IMR-90 (cell line): Measurements from ENCODE around the gene BUB1. TPM values are rescaled to one million over a fixed set of nuclear protein-coding genes. Genes with fewer than 3 reads are reported as not detected.
"Not testable (repeated sequence)": the region's sequence is repeated elsewhere in the genome, so short reads cannot be mapped to it uniquely, and the experiment has no call there.

Experiments used
- ATAC-seq: fragments of 200-7000 bp; cut with Tn5 transposase; 2 replicates; pipeline ENCODE4 v1.9.1; 2020; ENCODE audit warnings: low read depth, mild to moderate bottlenecking, moderate library complexity
- BruUV-seq: library from RNA; stranded (reverse); fragments of 400-500 nt; replicated peaks from 2 replicates; lab custom pipeline; 2021; lab: Mats Ljungman, UMichigan
- CTCF ChIA-PET: fragments of 300-600 bp; formaldehyde crosslinking; extraction: SDS; loops from one replicate; lab custom pipeline; 2021; ENCODE audit warnings: antibody characterized with exemption; lab: Yijun Ruan, JAX
- POLR2A ChIA-PET: fragments of 300-600 bp; sonication (Branson Sonifier 250); formaldehyde crosslinking; loops from one replicate; lab custom pipeline; 2022; ENCODE audit warnings: antibody characterized with exemption; ENCODE audit not compliant: unreplicated experiment; lab: Charles Lee
- DNase-seq: peaks from one replicate; pipeline ENCODE4 v3.0.0; 2013
- H2AFZ ChIP-seq: replicated peaks from 2 replicates; pipeline ENCODE3; 2013; ENCODE audit warnings: low read length, mild to moderate bottlenecking; ENCODE audit not compliant: poor library complexity
- H2AK5ac ChIP-seq: 2 replicates; pipeline ENCODE4 v1.6.1; 2013; ENCODE audit warnings: low read depth, low read length, inconsistent platforms
- H2AK9ac ChIP-seq: replicated peaks from 2 replicates; pipeline ENCODE3; 2013; ENCODE audit warnings: mild to moderate bottlenecking, low read depth, low read length, moderate library complexity; ENCODE audit not compliant: poor library complexity
- H2BK120ac ChIP-seq: 2 replicates; pipeline ENCODE4 v1.6.1; 2013; ENCODE audit warnings: low read depth, low read length, inconsistent platforms
- H2BK15ac ChIP-seq: 3 replicates; pipeline ENCODE4 v1.6.1; 2013; ENCODE audit warnings: low read depth, low read length, inconsistent platforms
- H2BK20ac ChIP-seq: 2 replicates; pipeline ENCODE4 v1.6.1; 2013; ENCODE audit warnings: low read depth, mild to moderate bottlenecking, inconsistent platforms, low read length, moderate library complexity
- H2BK5ac ChIP-seq: 2 replicates; pipeline ENCODE4 v1.6.1; 2013; ENCODE audit warnings: mild to moderate bottlenecking, low read depth, low read length, inconsistent platforms; ENCODE audit not compliant: poor library complexity, severe bottlenecking
- H3K14ac ChIP-seq: replicated peaks from 2 replicates; pipeline ENCODE4 v1.6.1; 2013; ENCODE audit warnings: low read depth, low read length, inconsistent platforms
- H3K18ac ChIP-seq: 2 replicates; pipeline ENCODE4 v1.6.1; 2013; ENCODE audit warnings: low read depth, low read length, control low read depth
- H3K23ac ChIP-seq: 2 replicates; pipeline ENCODE4 v1.6.1; 2013; ENCODE audit warnings: low read depth, low read length, inconsistent platforms
- H3K27ac ChIP-seq: 2 replicates; pipeline ENCODE4 v1.5.1; 2013; ENCODE audit warnings: mild to moderate bottlenecking, control low read depth, low read length; ENCODE audit not compliant: insufficient read depth
- H3K27me3 ChIP-seq: 2 replicates; pipeline ENCODE4 v1.6.1; 2013; ENCODE audit warnings: low read length; ENCODE audit not compliant: control insufficient read depth, insufficient read depth
- H3K36me3 ChIP-seq: 2 replicates; pipeline ENCODE4 v1.6.1; 2013; ENCODE audit warnings: low read length, mixed read lengths; ENCODE audit not compliant: control insufficient read depth, insufficient read depth
- H3K4ac ChIP-seq: 2 replicates; pipeline ENCODE4 v1.6.1; 2013; ENCODE audit warnings: low read depth, low read length, inconsistent platforms
- H3K4me1 ChIP-seq: 2 replicates; pipeline ENCODE4 v1.6.1; 2013; ENCODE audit warnings: low read length, mixed read lengths; ENCODE audit not compliant: control insufficient read depth, insufficient read depth
- H3K4me2 ChIP-seq: 2 replicates; pipeline ENCODE4 v1.6.1; 2013; ENCODE audit warnings: low read depth, mild to moderate bottlenecking, control low read depth, low read length, moderate library complexity
- H3K4me3 ChIP-seq: 2 replicates; pipeline ENCODE4 v1.5.1; 2013; ENCODE audit warnings: low read depth, mild to moderate bottlenecking, control low read depth, low read length, moderate library complexity; ENCODE audit not compliant: insufficient read depth
- H3K56ac ChIP-seq: 2 replicates; pipeline ENCODE4 v1.6.1; 2013; ENCODE audit warnings: low read length, inconsistent platforms; ENCODE audit not compliant: insufficient read depth; ENCODE audit errors: extremely low read depth
- H3K79me1 ChIP-seq, 2 experiments: 2 replicates each; pipeline ENCODE4 v1.6.1; 2013; ENCODE audit warnings: low read length in 2 of 2, inconsistent platforms in 1 of 2, low read depth in 1 of 2
- H3K9ac ChIP-seq: 2 replicates; pipeline ENCODE4 v1.6.1; 2013; ENCODE audit warnings: low read depth, low read length, control low read depth
- H3K9me1 ChIP-seq: 2 replicates; pipeline ENCODE4 v1.6.1; 2013; ENCODE audit warnings: low read length, inconsistent platforms; ENCODE audit not compliant: insufficient read depth
- H3K9me3 ChIP-seq: 2 replicates; pipeline ENCODE4 v1.6.1; 2013; ENCODE audit warnings: low read length; ENCODE audit not compliant: control insufficient read depth, insufficient read depth
- H4K20me1 ChIP-seq: 2 replicates; pipeline ENCODE4 v1.6.1; 2013; ENCODE audit warnings: low read length, inconsistent platforms; ENCODE audit not compliant: insufficient read depth
- H4K5ac ChIP-seq: 2 replicates; pipeline ENCODE4 v1.6.1; 2013; ENCODE audit warnings: mild to moderate bottlenecking, low read depth, low read length, control low read depth
- H4K8ac ChIP-seq, 2 experiments: 2 replicates each; pipeline ENCODE4 v1.6.1; 2013; ENCODE audit warnings: low read depth in 2 of 2, low read length in 2 of 2, control low read depth in 1 of 2, inconsistent platforms in 1 of 2
- H4K91ac ChIP-seq: 2 replicates; pipeline ENCODE4 v1.6.1; 2013; ENCODE audit warnings: low read depth, low read length, inconsistent platforms; ENCODE audit not compliant: insufficient read depth
- WGBS, 2 experiments: methylation state at CpG; one replicate each; pipeline versions ENCODE4 v1.1.5 to v1.1.7; 2013; ENCODE audit warnings: missing lambda C conversion rate in 2 of 2; ENCODE audit not compliant: insufficient read length in 1 of 2; ENCODE audit errors: extremely low coverage in 2 of 2; 5-methylcytosine and 5-hydroxymethylcytosine counted together
- dilution Hi-C: fragments of 300-500 bp; cut with HindIII; formaldehyde crosslinking; loops from one replicate; pipeline ENCODE4 v1.14.3; 2018; ENCODE audit warnings: low sequenced_read_pairs; ENCODE audit not compliant: unreplicated experiment
- in situ Hi-C: fragments of 300-500 bp; cut with MboI; formaldehyde crosslinking; loops from 3 replicates; pipeline ENCODE4 v1.14.3; 2019; ENCODE audit warnings: low sequenced_read_pairs, inconsistent platforms, mixed read lengths
- intact Hi-C: fragments of 100-400 bp; cut with micrococcal nuclease; formaldehyde crosslinking; loops from 2 replicates; pipeline ENCODE4 v1.10.0; 2022
- polyA plus RNA-seq, 3 experiments: library from polyadenylated mRNA; depleted of rRNA; stranded (reverse); fragments of >200 nt; gene quantifications; 2 replicates each; pipeline ENCODE4 v1.2.3, GENCODE V29; 2012; ENCODE audit warnings: low replicate concordance in 1 of 3
- total RNA-seq: library from RNA; depleted of rRNA; stranded (reverse); fragments of >200 nt; gene quantifications from 2 replicates; pipeline ENCODE4 v1.2.3, GENCODE V29; 2012

The BUB1 gene
- total and polyA plus RNA-seq, 2 of the 4 experiments (the other 2 are of a cell fraction) = 19.6 to 43.4 TPM

DNA sequence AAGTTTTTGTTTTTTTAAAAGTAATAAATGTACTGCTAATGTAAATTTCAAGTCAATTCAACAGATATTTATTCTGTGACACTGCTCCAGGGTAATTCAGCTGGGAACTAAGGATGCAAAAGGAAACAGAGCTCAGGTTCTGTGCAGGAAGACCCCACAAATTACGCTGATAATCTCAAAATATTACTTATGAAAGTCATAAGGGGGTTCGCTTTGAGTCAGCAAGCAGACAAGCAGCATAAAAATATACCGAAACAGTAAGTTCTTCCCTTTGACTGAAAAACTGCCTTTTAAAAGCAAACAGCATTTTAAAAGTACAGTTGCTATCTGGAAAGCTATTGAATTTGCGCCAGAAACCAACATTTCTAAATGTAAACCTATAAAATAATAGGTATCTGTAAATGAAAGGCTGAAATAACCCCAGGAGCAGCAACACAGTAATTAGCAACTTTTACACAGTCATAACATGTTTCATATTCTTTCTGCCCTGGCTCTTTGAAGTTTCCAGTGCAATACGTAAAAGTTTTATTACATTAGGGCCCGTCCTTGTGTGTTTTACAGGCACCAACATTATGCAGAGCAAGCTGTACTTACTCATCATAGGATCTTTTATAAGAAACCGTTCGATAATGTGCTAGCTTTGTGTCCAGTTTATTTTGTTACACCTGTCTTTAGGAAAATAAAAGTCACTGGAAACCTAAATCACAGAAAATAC, 68.9 kb downstream of the BUB1 start:
- H2BK120ac ChIP-seq, H2BK15ac ChIP-seq, H2BK20ac ChIP-seq, H3K9me3 ChIP-seq, H4K5ac ChIP-seq, H4K8ac ChIP-seq, H2AFZ ChIP-seq, H4K20me1 ChIP-seq, POLR2A ChIA-PET, H2AK9ac ChIP-seq, H3K79me1 ChIP-seq, H2AK5ac ChIP-seq, H3K27ac ChIP-seq, H3K4me2 ChIP-seq, DNase-seq, H3K36me3 ChIP-seq, intact Hi-C loops, in situ Hi-C loops, H3K4me3 ChIP-seq, H4K91ac ChIP-seq, H3K14ac ChIP-seq, H3K4me1 ChIP-seq, H3K56ac ChIP-seq, H3K9me1 ChIP-seq, dilution Hi-C loops, H2BK5ac ChIP-seq, H3K4ac ChIP-seq, H3K27me3 ChIP-seq, H3K23ac ChIP-seq, ATAC-seq, H3K9ac ChIP-seq, CTCF ChIA-PET, H3K18ac ChIP-seq: not testable (repeated sequence)
- BruUV-seq = TSS peak; percentile 99
- WGBS, 2 experiments = no CpG with 5 or more reads among the region's 8 CpGs

DNA sequence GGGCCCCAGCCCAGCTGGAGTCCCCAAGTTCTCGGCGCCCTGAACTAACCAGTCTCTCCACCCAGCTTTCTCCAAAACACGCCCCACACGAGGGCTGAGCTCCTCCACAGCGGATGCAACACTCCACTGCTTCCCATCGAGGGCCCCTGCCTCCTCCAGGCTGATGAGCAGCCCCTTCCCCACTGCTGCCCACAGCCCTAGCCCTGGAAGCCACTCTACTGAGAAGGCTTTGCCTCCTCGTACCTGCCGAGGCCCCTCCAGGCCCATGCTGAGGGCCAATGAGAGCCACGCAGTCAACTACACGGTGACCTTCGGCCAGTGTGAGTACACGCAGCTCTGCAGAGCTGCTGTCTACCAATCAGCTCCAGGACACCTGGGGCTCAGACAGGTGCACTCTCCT, 72.8 kb downstream of the BUB1 start:
- BruUV-seq, H3K4me2 ChIP-seq, DNase-seq, H3K23ac ChIP-seq, H3K79me1 ChIP-seq, CTCF ChIA-PET, dilution Hi-C loops, H3K18ac ChIP-seq, H3K14ac ChIP-seq, in situ Hi-C loops, H4K8ac ChIP-seq, POLR2A ChIA-PET, H3K27me3 ChIP-seq, H2BK15ac ChIP-seq, H2AFZ ChIP-seq, H4K20me1 ChIP-seq, H3K27ac ChIP-seq, H3K9me1 ChIP-seq, ATAC-seq, H3K9ac ChIP-seq, H2BK5ac ChIP-seq, H2BK120ac ChIP-seq, H2AK5ac ChIP-seq, H2BK20ac ChIP-seq, H3K4ac ChIP-seq, H4K91ac ChIP-seq, H3K4me1 ChIP-seq, H4K5ac ChIP-seq, H3K9me3 ChIP-seq, H2AK9ac ChIP-seq, H3K56ac ChIP-seq, H3K36me3 ChIP-seq, H3K4me3 ChIP-seq, intact Hi-C loops: not testable (repeated sequence)
- WGBS, 2 experiments = no CpG with 5 or more reads among the region's 12 CpGs
